Nephron (organoid): ENCODE results near the gene EPN1.

Experiments
- H3K27ac Mint-ChIP-seq, 3 experiments: 2 replicates each; pipeline ENCODE4 v1.8.0; 2020; ENCODE audit warnings: mixed read lengths in 3 of 3, mild to moderate bottlenecking in 2 of 3, moderate library complexity in 1 of 3
- H3K27me3 Mint-ChIP-seq: 2 replicates; pipeline ENCODE4 v1.8.0; 2021; ENCODE audit warnings: low read depth, mild to moderate bottlenecking, moderate library complexity, mixed read lengths
- H3K36me3 Mint-ChIP-seq: 2 replicates; pipeline ENCODE4 v1.8.0; 2020; ENCODE audit warnings: low read depth, mixed read lengths
- H3K4me1 Mint-ChIP-seq: 2 replicates; pipeline ENCODE4 v1.8.0; 2020; ENCODE audit warnings: mixed read lengths
- H3K4me3 Mint-ChIP-seq, 3 experiments: 2 replicates each; pipeline ENCODE4 v1.8.0; 2020; ENCODE audit warnings: mild to moderate bottlenecking in 3 of 3, mixed read lengths in 3 of 3, moderate library complexity in 2 of 3
- H3K9me3 Mint-ChIP-seq: 2 replicates; pipeline ENCODE4 v1.8.0; 2020; ENCODE audit warnings: mixed read lengths
- CTCF ChIP-seq, 3 experiments: fragments of 200-600 bp; sonication (generic); IDR thresholded peaks; one replicate each; pipeline ENCODE4 v1.5.0; 2021; ENCODE audit warnings: antibody characterized with exemption in 3 of 3; ENCODE audit not compliant: unreplicated experiment in 3 of 3

Gene EPN1

GRCh38 chr19:55698256-55698655, 23.2 kb downstream of the EPN1 start:
- H3K4me3 Mint-ChIP-seq: no peak overlapping the region

GRCh38 chr19:55699221-55699620, 24.2 kb downstream of the EPN1 start:
- Mint-ChIP-seq H3K9me3 (no peaks in the 10 kb centered on the region), H3K36me3 (peaks cover 63% of the 10 kb centered on the region), H3K4me1 (no peaks in the 10 kb centered on the region), H3K27ac (peak overlapping the region in 2 of 3 experiments; percentile 83 to 91), H3K4me3 (no peak overlapping the region), H3K27me3 (no peaks in the 10 kb centered on the region)
- TF ChIP-seq CTCF (IDR thresholded peaks at IDR 0.05; ENCODE audit: unreplicated experiment in 3 of 3): no peak

More at GRCh38 chr19:55698256-55698655, 23.2 kb downstream of the EPN1 start:
- Mint-ChIP-seq H3K27me3 (no peaks in the 10 kb centered on the region), H3K36me3 (peaks cover 62% of the 10 kb centered on the region), H3K4me1 (no peaks in the 10 kb centered on the region), H3K9me3 (no peaks in the 10 kb centered on the region), H3K27ac (peak overlapping the region in 1 of 3 experiments; percentile 19)
- TF ChIP-seq CTCF (IDR thresholded peaks at IDR 0.05; ENCODE audit: unreplicated experiment in 3 of 3): no peak

GRCh38 chr19:55700813-55701212, 25.8 kb downstream of the EPN1 start:
- Mint-ChIP-seq H3K9me3 (peaks cover 7% of the 10 kb centered on the region), H3K36me3 (peaks cover 73% of the 10 kb centered on the region), H3K4me3 (no peak overlapping the region), H3K4me1 (no peaks in the 10 kb centered on the region), H3K27ac (peak overlapping the region in 1 of 3 experiments; percentile 82), H3K27me3 (no peaks in the 10 kb centered on the region)
- TF ChIP-seq CTCF (IDR thresholded peaks at IDR 0.05; ENCODE audit: unreplicated experiment in 3 of 3): no peak

GRCh38 chr19:55702131-55702627, 27.2 kb downstream of the EPN1 start:
- Mint-ChIP-seq H3K4me1 (no peaks in the 10 kb centered on the region), H3K9me3 (peaks cover 7% of the 10 kb centered on the region), H3K27ac (peak overlapping the region; percentile 60 to 96 (median 80)), H3K27me3 (no peaks in the 10 kb centered on the region), H3K36me3 (peaks cover 67% of the 10 kb centered on the region), H3K4me3 (peak overlapping the region in 1 of 3 experiments; percentile 14)
- no peak for TF ChIP-seq CTCF (IDR thresholded peaks at IDR 0.05; ENCODE audit: unreplicated experiment in 3 of 3)

- Mint-ChIP-seq H3K4me1 (no peaks in the 10 kb centered on the region), H3K4me3 (no peak overlapping the region), H3K36me3 (peaks cover 56% of the 10 kb centered on the region), H3K27me3 (peaks cover 3% of the 10 kb centered on the region), H3K9me3 (peaks cover 7% of the 10 kb centered on the region), H3K27ac (peak overlapping the region in 1 of 3 experiments; percentile 14)
- TF ChIP-seq CTCF (IDR thresholded peaks at IDR 0.05; ENCODE audit: unreplicated experiment in 3 of 3): peak; percentile 29 to 46 (median 30)
These were observed 28.8 kb downstream of the EPN1 start for GRCh38 chr19:55703790-55704215.
